ENCODE measurements around the gene KHK.
"Not testable (repeated sequence)": the region's sequence is repeated elsewhere in the genome, so short reads cannot be mapped to it uniquely, and the experiment has no call there.

The KHK gene

GRCh38 chr2:27059141-27059820, 27.3 kb upstream of the KHK start:
- no peak for DNase-seq (ENCODE audit: low spot score)

GRCh38 chr2:27060323-27060722, 26.2 kb upstream of the KHK start:
- no peak for DNase-seq (ENCODE audit: low spot score)
- FAIRE-seq = no peak

More at GRCh38 chr2:27059141-27059820, 27.3 kb upstream of the KHK start:
- FAIRE-seq = no peak

GRCh38 chr2:27065128-27065527, 21.4 kb upstream of the KHK start:
- no peak for FAIRE-seq
- DNase-seq (ENCODE audit: low spot score) = no peak

- DNase-seq (ENCODE audit: low spot score) (no peak), FAIRE-seq (no peak)
Measured at GRCh38 chr2:27067385-27067784, 19.2 kb upstream of the KHK start.

- no peak for DNase-seq (ENCODE audit: low spot score)
- no peak for FAIRE-seq
Measured at GRCh38 chr2:27069436-27069835, 17.1 kb upstream of the KHK start.

- no peak for FAIRE-seq
- no peak for DNase-seq (ENCODE audit: low spot score)
Measured at GRCh38 chr2:27069961-27070618, 16.5 kb upstream of the KHK start.

GRCh38 chr2:27070653-27071276, 15.8 kb upstream of the KHK start:
- FAIRE-seq = no peak
- no peak for DNase-seq (ENCODE audit: low spot score)

- FAIRE-seq (peak; percentile 86), DNase-seq (ENCODE audit: low spot score) (peak; percentile 99)
Measured at GRCh38 chr2:27071277-27071989, 15.1 kb upstream of the KHK start, which contains the start of gene OST4. Gene OST4 (minus strand): TSS chr2:27071654.

GRCh38 chr2:27071990-27072830, 14.4 kb upstream of the KHK start:
- FAIRE-seq (no peak), DNase-seq (ENCODE audit: low spot score) (peak; percentile 39)

- DNase-seq (ENCODE audit: low spot score) (no peak), FAIRE-seq (no peak)
Measured at GRCh38 chr2:27072920-27073319, 13.7 kb upstream of the KHK start.

- DNase-seq (ENCODE audit: low spot score) (no peak), FAIRE-seq (no peak)
Measured at GRCh38 chr2:27073782-27074181, 12.8 kb upstream of the KHK start.

GRCh38 chr2:27074738-27075565, 11.6 kb upstream of the KHK start:
- no peak for FAIRE-seq
- DNase-seq (ENCODE audit: low spot score) = no peak

- not testable (repeated sequence) for DNase-seq (ENCODE audit: low spot score); FAIRE-seq
Measured at GRCh38 chr2:27075566-27075871, 11.1 kb upstream of the KHK start.

- no peak for DNase-seq (ENCODE audit: low spot score)
- no peak for FAIRE-seq
Measured at GRCh38 chr2:27076323-27076722, 10.2 kb upstream of the KHK start.

GRCh38 chr2:27077231-27077630, 9.3 kb upstream of the KHK start:
- no peak for FAIRE-seq
- DNase-seq (ENCODE audit: low spot score) = no peak

GRCh38 chr2:27078267-27079194, 8.0 kb upstream of the KHK start, which contains the start of gene EMILIN1:
Gene EMILIN1 (plus strand): TSS chr2:27078615. CDS start chr2:27079066, 451 bp downstream.
- DNase-seq (ENCODE audit: low spot score) (no peak), FAIRE-seq (no peak)

- DNase-seq (ENCODE audit: low spot score) = no peak
Measured at GRCh38 chr2:27079233-27080139, 7.1 kb upstream of the KHK start.

GRCh38 chr2:27080140-27080469, 6.5 kb upstream of the KHK start:
- no peak for FAIRE-seq
- DNase-seq (ENCODE audit: low spot score) = no peak

More at GRCh38 chr2:27079233-27080139, 7.1 kb upstream of the KHK start:
- no peak for FAIRE-seq
